MCF 10A (cell line): Measurements from ENCODE around the gene BORCS6. TPM values are rescaled to one million over a fixed set of nuclear protein-coding genes. Genes with fewer than 3 reads are reported as not detected.

Source experiments
- BruUV-seq: library from RNA; stranded (reverse); fragments of 400-500 nt; replicated peaks from 2 replicates; lab custom pipeline; 2021; lab: Mats Ljungman, UMichigan
- CTCF ChIA-PET: fragments of 300-600 bp; sonication (Branson Sonifier 250); formaldehyde crosslinking; extraction: SDS; loops from one replicate; lab custom pipeline; 2021; ENCODE audit warnings: antibody characterized with exemption, inconsistent platforms; lab: Yijun Ruan, JAX
- POLR2A ChIA-PET: fragments of 300-600, 350-650 bp; sonication (Branson Sonifier 250); formaldehyde crosslinking; extraction: SDS; loops from one replicate; lab custom pipeline; 2020; ENCODE audit warnings: antibody characterized with exemption, inconsistent platforms; lab: Yijun Ruan, JAX
- DNase-seq: peaks from one replicate; pipeline ENCODE4 v3.0.0-alpha.2; 2018; ENCODE audit not compliant: unreplicated experiment
- H3K27ac Mint-ChIP-seq: one replicate; pipeline ENCODE4 v1.8.0; 2022; ENCODE audit warnings: mild to moderate bottlenecking, low read depth, mixed read lengths; ENCODE audit not compliant: unreplicated experiment
- H3K27me3 Mint-ChIP-seq: one replicate; pipeline ENCODE4 v1.8.0; 2022; ENCODE audit warnings: mixed read lengths; ENCODE audit not compliant: insufficient read depth, unreplicated experiment
- H3K36me3 Mint-ChIP-seq: one replicate; pipeline ENCODE4 v1.8.0; 2022; ENCODE audit warnings: mild to moderate bottlenecking, moderate library complexity, mixed read lengths; ENCODE audit not compliant: insufficient read depth, unreplicated experiment
- H3K4me1 Mint-ChIP-seq: one replicate; pipeline ENCODE4 v1.8.0; 2022; ENCODE audit warnings: mixed read lengths; ENCODE audit not compliant: insufficient read depth, unreplicated experiment
- H3K4me3 Mint-ChIP-seq: one replicate; pipeline ENCODE4 v1.8.0; 2022; ENCODE audit warnings: mild to moderate bottlenecking, moderate library complexity, mixed read lengths; ENCODE audit not compliant: unreplicated experiment
- H3K9me3 Mint-ChIP-seq: one replicate; pipeline ENCODE4 v1.8.0; 2022; ENCODE audit warnings: mixed read lengths; ENCODE audit not compliant: unreplicated experiment
- CTCF ChIP-seq: fragments of 200-600 bp; IDR thresholded peaks from one replicate; pipeline ENCODE4 v1.8.0; 2022; ENCODE audit warnings: antibody characterized with exemption, mild to moderate bottlenecking; ENCODE audit not compliant: unreplicated experiment
- intact Hi-C: fragments of 100-400 bp; cut with micrococcal nuclease; formaldehyde crosslinking; loops from 2 replicates; pipeline ENCODE4 v1.14.1; 2022
- total RNA-seq: library from RNA; stranded (reverse); gene quantifications from 2 replicates; pipeline ENCODE4 v1.2.3, GENCODE V29; 2022

The BORCS6 gene
- total RNA-seq, 1 experiment from 2014 or later = 4.4 TPM

GRCh38 chr17:8155231-8155995 lies 34.6 kb downstream of the BORCS6 start:
- POLR2A ChIA-PET = interaction anchor here (0.6 to 16.5 kb wide), 34 partner anchors 9 to 913 kb away, joined by 3 to 429 read pairs (median 6); partner anchors contain the start of genes ALOXE3, AURKB, BORCS6 and CNTROB
- intact Hi-C loops = loop anchor here (2.0 kb wide), 1 partner anchor 31 kb away; no protein-coding TSS in a partner anchor
- CTCF ChIA-PET = interaction anchor here (0.6 to 8.7 kb wide), 7 partner anchors 14 to 80 kb away, joined by 3 to 59 read pairs (median 3); partner anchors contain the start of gene ALOXE3
- BruUV-seq = no TSS peak
- no peak overlapping the region for H3K27ac Mint-ChIP-seq
- H3K36me3 Mint-ChIP-seq = peaks cover 16% of the 10 kb centered on the region
- no peak overlapping the region for H3K4me3 Mint-ChIP-seq
- no peak for TF ChIP-seq CTCF
- H3K9me3 Mint-ChIP-seq = no peaks in the 10 kb centered on the region
- H3K4me1 Mint-ChIP-seq = peaks cover 32% of the 10 kb centered on the region
- H3K27me3 Mint-ChIP-seq = no peaks in the 10 kb centered on the region
- DNase-seq = no peak

GRCh38 chr17:8154608-8155155 lies 35.3 kb downstream of the BORCS6 start:
- POLR2A ChIA-PET = interaction anchor here (0.6 to 16.5 kb wide), 24 partner anchors 9 to 912 kb away, joined by 3 to 429 read pairs (median 8); partner anchors contain the start of genes ALOXE3, AURKB, BORCS6 and CTC1
- intact Hi-C loops = loop anchor here (2.0 kb wide), 1 partner anchor 32 kb away; no protein-coding TSS in a partner anchor
- no peak for DNase-seq

GRCh38 chr17:8153957-8154607 lies 35.9 kb downstream of the BORCS6 start:
- H3K9me3 Mint-ChIP-seq = no peaks in the 10 kb centered on the region
- ChIA-PET POLR2A (interaction anchor here (0.6 to 16.5 kb wide), 24 partner anchors 10 to 720 kb away, joined by 3 to 429 read pairs (median 6); partner anchors contain the start of genes ALOXE3, BORCS6, CTC1 and HES7), CTCF (interaction anchor here (0.6 to 8.7 kb wide), 5 partner anchors 11 to 145 kb away, joined by 3 to 59 read pairs (median 3); no protein-coding TSS in a partner anchor)
- no peaks in the 10 kb centered on the region for H3K27me3 Mint-ChIP-seq
- H3K4me1 Mint-ChIP-seq = peaks cover 33% of the 10 kb centered on the region
- no peak for TF ChIP-seq CTCF
- H3K36me3 Mint-ChIP-seq = peaks cover 15% of the 10 kb centered on the region
- peak; percentile 100 for DNase-seq
- H3K4me3 Mint-ChIP-seq = no peak overlapping the region
- BruUV-seq = no TSS peak
- no peak overlapping the region for H3K27ac Mint-ChIP-seq
- intact Hi-C loops = loop anchor here (2.0 kb wide), 1 partner anchor 33 kb away; no protein-coding TSS in a partner anchor

More at GRCh38 chr17:8154608-8155155, 35.3 kb downstream of the BORCS6 start:
- Mint-ChIP-seq H3K4me1 (peaks cover 32% of the 10 kb centered on the region), H3K36me3 (peaks cover 16% of the 10 kb centered on the region), H3K27ac (no peak overlapping the region), H3K4me3 (no peak overlapping the region), H3K27me3 (no peaks in the 10 kb centered on the region), H3K9me3 (no peaks in the 10 kb centered on the region)
- TF ChIP-seq CTCF = no peak
- BruUV-seq = TSS peak; percentile 60
- CTCF ChIA-PET = interaction anchor here (0.6 to 8.7 kb wide), 4 partner anchors 16 to 97 kb away, joined by 3 to 59 read pairs (median 4); no protein-coding TSS in a partner anchor
